Hepatocyte (in vitro differentiated cells): ENCODE results near the gene IL27RA. TPM values are rescaled to one million over a fixed set of nuclear protein-coding genes. Genes with fewer than 3 reads are reported as not detected.
A peak's percentile ranks its signal among the peaks of the same experiment; 100 is the strongest.

ENCODE experiments used
- DNase-seq: peaks from one replicate; pipeline ENCODE4 v3.0.0-alpha.2; 2016; ENCODE audit warnings: low spot score
- H2AFZ ChIP-seq: fragments of 200-600 bp; sonication (generic); 2 replicates; pipeline ENCODE4 v1.6.0; 2016; ENCODE audit warnings: antibody characterized with exemption, mild to moderate bottlenecking
- H3K27ac ChIP-seq: fragments of 200-600 bp; sonication (generic); 2 replicates; pipeline ENCODE4 v1.5.1; 2016; ENCODE audit warnings: mild to moderate bottlenecking
- H3K27me3 ChIP-seq: fragments of 200-600 bp; sonication (generic); 2 replicates; pipeline ENCODE4 v1.6.1; 2016
- H3K36me3 ChIP-seq: fragments of 200-600 bp; sonication (generic); replicated peaks from 2 replicates; pipeline ENCODE4 v1.5.1; 2016; ENCODE audit warnings: low read depth; ENCODE audit not compliant: insufficient read depth
- H3K4me1 ChIP-seq: fragments of 200-600 bp; sonication (generic); 2 replicates; pipeline ENCODE4 v1.5.1; 2016; ENCODE audit warnings: mild to moderate bottlenecking, moderate library complexity; ENCODE audit not compliant: insufficient read depth
- H3K4me2 ChIP-seq: fragments of 200-600 bp; sonication (generic); 2 replicates; pipeline ENCODE4 v1.6.0; 2016
- H3K4me3 ChIP-seq: fragments of 200-600 bp; sonication (generic); 2 replicates; pipeline ENCODE4 v1.5.1; 2016; ENCODE audit warnings: mild to moderate bottlenecking
- H3K79me2 ChIP-seq: fragments of 200-600 bp; sonication (generic); 2 replicates; pipeline ENCODE4 v1.6.0; 2017; ENCODE audit warnings: mild to moderate bottlenecking
- H3K9me2 ChIP-seq: fragments of 200-600 bp; sonication (generic); replicated peaks from 2 replicates; pipeline ENCODE4 v1.6.0; 2017; ENCODE audit warnings: mild to moderate bottlenecking; ENCODE audit not compliant: insufficient read depth
- H3K9me3 ChIP-seq: fragments of 200-600 bp; sonication (generic); 2 replicates; pipeline ENCODE4 v1.5.1; 2016; ENCODE audit warnings: low read depth, mild to moderate bottlenecking
- H4K20me1 ChIP-seq: fragments of 200-600 bp; sonication (generic); 2 replicates; pipeline ENCODE4 v1.6.0; 2016; ENCODE audit warnings: mild to moderate bottlenecking; ENCODE audit not compliant: insufficient read depth, poor library complexity, severe bottlenecking
- CTCF ChIP-seq: fragments of 200-600 bp; sonication (generic); IDR thresholded peaks from 2 replicates; pipeline ENCODE4 v1.5.1; 2016; ENCODE audit warnings: antibody characterized with exemption, mild to moderate bottlenecking; ENCODE audit not compliant: poor library complexity
- EZH2 ChIP-seq: fragments of 200-600 bp; sonication (generic); IDR thresholded peaks from 2 replicates; pipeline ENCODE4 v1.6.1; 2016; ENCODE audit warnings: antibody characterized with exemption, mild to moderate bottlenecking, borderline replicate concordance
- EZH2phosphoT487 ChIP-seq: fragments of 200-600 bp; sonication (generic); IDR thresholded peaks from one replicate; pipeline ENCODE4 v1.6.1; 2018; ENCODE audit warnings: antibody characterized with exemption, mild to moderate bottlenecking, low read depth, moderate library complexity; ENCODE audit not compliant: unreplicated experiment, severe bottlenecking
- WGBS: methylation state at CpG from one replicate; pipeline ENCODE4 v1.1.6; 2016; ENCODE audit warnings: low lambda C conversion rate; ENCODE audit errors: missing lambda C conversion rate; 5-methylcytosine and 5-hydroxymethylcytosine counted together
- polyA plus RNA-seq: library from polyadenylated mRNA; unstranded; fragments of >200 nt; fragmentation: Nextera tagmentation; extraction: Ambion mirVana; gene quantifications from 2 replicates; pipeline ENCODE4 v1.2.1, GENCODE V29; 2016
- total RNA-seq: library from RNA; depleted of rRNA; stranded (reverse); fragments of >200 nt; gene quantifications from 2 replicates; pipeline ENCODE4 v1.2.3, GENCODE V29; 2014

The IL27RA gene
- total and polyA plus RNA-seq, 2 experiments from 2014 or later = 1.9 to 2.3 TPM

GRCh38 chr19:14078411-14078810 is 46.8 kb downstream of the IL27RA start:
- DNase-seq = no peak
- Histone ChIP-seq H3K4me3 (no peak overlapping the region), H3K27me3 (no peaks in the 10 kb centered on the region), H2AFZ (no peak overlapping the region), H3K4me2 (no peak overlapping the region), H4K20me1 (no peaks in the 10 kb centered on the region), H3K9me3 (no peaks in the 10 kb centered on the region), H3K9me2 (no peaks in the 10 kb centered on the region), H3K27ac (no peak overlapping the region), H3K79me2 (peaks cover 43% of the 10 kb centered on the region), H3K36me3 (no peaks in the 10 kb centered on the region), H3K4me1 (peaks cover 19% of the 10 kb centered on the region)
- TF ChIP-seq CTCF = no peak
- no peak for TF ChIP-seq EZH2
- TF ChIP-seq EZH2phosphoT487 = no peak
- 87% methylated on average over 2 of the region's 2 CpGs for WGBS

GRCh38 chr19:14080887-14081796 is 49.6 kb downstream of the IL27RA start:
- DNase-seq = peak; percentile 99
- TF ChIP-seq EZH2phosphoT487 = no peak
- no peak for TF ChIP-seq EZH2
- TF ChIP-seq CTCF = no peak
- peak overlapping the region; percentile 85 for H3K27ac ChIP-seq
- WGBS = 1% methylated on average over 49 of the region's 50 CpGs
- peaks cover 25% of the 10 kb centered on the region for H3K79me2 ChIP-seq
- H4K20me1 ChIP-seq = no peaks in the 10 kb centered on the region
- H3K4me3 ChIP-seq = peak overlapping the region; percentile 49
- H3K4me2 ChIP-seq = peak overlapping the region; percentile 87
- H3K36me3 ChIP-seq = no peaks in the 10 kb centered on the region
- peak overlapping the region; percentile 56 for H2AFZ ChIP-seq
- H3K9me3 ChIP-seq = no peaks in the 10 kb centered on the region
- H3K4me1 ChIP-seq = peaks cover 11% of the 10 kb centered on the region
- H3K27me3 ChIP-seq = no peaks in the 10 kb centered on the region
- no peaks in the 10 kb centered on the region for H3K9me2 ChIP-seq

DNA sequence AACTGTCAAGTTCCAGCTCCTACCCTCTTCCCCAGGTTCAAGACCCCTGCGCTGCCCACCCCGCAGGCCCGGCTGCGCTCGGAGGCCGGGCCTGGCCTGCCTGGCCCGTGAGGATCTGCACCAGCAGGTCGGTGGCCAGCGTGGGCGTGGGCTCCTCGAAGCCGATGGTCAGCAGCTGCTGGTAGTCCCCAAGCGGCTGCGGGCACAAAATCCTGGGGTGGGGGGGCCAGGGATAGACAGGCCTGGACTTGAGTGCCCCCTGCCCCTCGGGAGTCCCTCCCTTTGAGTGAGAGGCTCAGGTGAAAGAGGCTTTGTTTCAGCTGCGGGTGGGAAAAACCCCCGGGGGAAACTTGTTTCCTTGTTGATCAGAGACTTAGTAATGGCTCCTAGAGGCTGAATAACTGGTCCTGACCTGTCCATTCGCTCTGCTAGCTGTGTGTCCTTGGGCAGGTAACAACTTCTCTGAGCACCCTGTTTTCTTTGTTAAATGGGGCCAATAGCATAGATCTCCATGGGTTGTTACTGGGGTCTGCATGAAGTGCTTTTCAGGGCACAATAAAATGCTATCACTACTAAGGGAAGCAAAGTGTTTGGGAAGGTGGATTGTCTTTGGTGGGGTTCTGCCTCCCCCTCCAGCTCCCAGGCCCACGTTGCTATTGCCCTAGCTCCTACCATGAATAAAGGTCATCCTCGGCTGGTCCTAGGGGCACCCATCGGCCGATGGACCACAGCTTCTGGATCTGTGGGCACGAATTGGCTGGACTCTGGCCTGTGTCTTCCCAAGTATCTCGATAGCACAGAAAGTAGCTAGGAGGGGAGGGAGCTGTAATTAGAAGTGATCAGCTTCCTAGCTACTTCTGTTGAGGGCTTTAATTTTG is 50.5 kb downstream of the IL27RA start:
- H3K4me3 ChIP-seq = peak overlapping the region; percentile 49
- peaks cover 11% of the 10 kb centered on the region for H3K4me1 ChIP-seq
- H3K9me3 ChIP-seq = no peaks in the 10 kb centered on the region
- 29% methylated on average over 24 of the region's 24 CpGs for WGBS
- no peaks in the 10 kb centered on the region for H3K36me3 ChIP-seq
- H4K20me1 ChIP-seq = no peaks in the 10 kb centered on the region
- H3K27me3 ChIP-seq = no peaks in the 10 kb centered on the region
- TF ChIP-seq EZH2 = no peak
- no peak for TF ChIP-seq EZH2phosphoT487
- TF ChIP-seq CTCF = no peak
- peak; percentile 55 for DNase-seq
- peak overlapping the region; percentile 87 for H3K4me2 ChIP-seq
- H3K79me2 ChIP-seq = peaks cover 24% of the 10 kb centered on the region
- H2AFZ ChIP-seq = peak overlapping the region; percentile 51
- H3K9me2 ChIP-seq = no peaks in the 10 kb centered on the region
- H3K27ac ChIP-seq = peak overlapping the region; percentile 85
